Liver (tissue), 3 donors: Measurements from ENCODE around the gene AKNA.

Experiments used
- FOXA1 ChIP-seq: IDR thresholded peaks from 2 replicates; pipeline ENCODE4 v1.6.1; 2016; ENCODE audit warnings: antibody characterized with exemption
- GABPA ChIP-seq, 2 donors: IDR thresholded peaks in 1 of 2; conservative IDR thresholded peaks in 1 of 2; 2 replicates each; pipeline ENCODE4 v1.6.1; 2016; ENCODE audit warnings: antibody characterized with exemption in 2 of 2, mild to moderate bottlenecking in 1 of 2, moderate library complexity in 1 of 2
- JUND ChIP-seq, 2 donors: IDR thresholded peaks; 2 replicates each; pipeline ENCODE4 v1.6.1; 2016; ENCODE audit warnings: antibody characterized with exemption in 2 of 2
- NR2F2 ChIP-seq: IDR thresholded peaks from 2 replicates; pipeline ENCODE4 v1.6.1; 2016; ENCODE audit warnings: antibody characterized with exemption
- RAD21 ChIP-seq, 2 donors: IDR thresholded peaks; 2 replicates each; pipeline ENCODE4 v1.6.1; 2016; ENCODE audit warnings: antibody characterized with exemption in 2 of 2, mild to moderate bottlenecking in 2 of 2
- RXRA ChIP-seq, 2 donors: IDR thresholded peaks; 2 replicates each; pipeline ENCODE4 v1.6.1; 2017 to 2018; ENCODE audit warnings: antibody characterized with exemption in 2 of 2, mild to moderate bottlenecking in 1 of 2
- SP1 ChIP-seq: IDR thresholded peaks from 2 replicates; pipeline ENCODE4 v1.6.1; 2018; ENCODE audit warnings: antibody characterized with exemption, mild to moderate bottlenecking
- TAF1 ChIP-seq: conservative IDR thresholded peaks from 2 replicates; pipeline ENCODE4 v1.6.1; 2016; ENCODE audit warnings: antibody characterized with exemption, mild to moderate bottlenecking
- YY1 ChIP-seq: IDR thresholded peaks from 2 replicates; pipeline ENCODE4 v1.6.1; 2016; ENCODE audit warnings: antibody characterized with exemption, mild to moderate bottlenecking
- TF ChIP-seq, protein P1 (sequence below): fragments of 150-350 bp; IDR thresholded peaks from 2 replicates; pipeline ENCODE4 v1.5.1; 2017; ENCODE audit warnings: improper control_type of control experiment, low read depth, low read length; ENCODE audit not compliant: missing input control
- TF ChIP-seq, protein P2 (sequence below): IDR thresholded peaks from 2 replicates; pipeline ENCODE4 v1.6.1; 2016; ENCODE audit warnings: antibody characterized with exemption
- TF ChIP-seq, protein P3 (sequence below): IDR thresholded peaks from 2 replicates; pipeline ENCODE4 v1.6.1; 2016; ENCODE audit warnings: antibody characterized with exemption, mild to moderate bottlenecking
- TF ChIP-seq, protein P4 (sequence below): IDR thresholded peaks from 2 replicates; pipeline ENCODE4 v1.6.1; 2016; ENCODE audit warnings: antibody characterized with exemption
- TF ChIP-seq, protein P5 (sequence below): IDR thresholded peaks from 2 replicates; pipeline ENCODE4 v1.6.1; 2016; ENCODE audit warnings: antibody characterized with exemption
- donor health status: healthy.
- donor health status: healthy.

DNA sequence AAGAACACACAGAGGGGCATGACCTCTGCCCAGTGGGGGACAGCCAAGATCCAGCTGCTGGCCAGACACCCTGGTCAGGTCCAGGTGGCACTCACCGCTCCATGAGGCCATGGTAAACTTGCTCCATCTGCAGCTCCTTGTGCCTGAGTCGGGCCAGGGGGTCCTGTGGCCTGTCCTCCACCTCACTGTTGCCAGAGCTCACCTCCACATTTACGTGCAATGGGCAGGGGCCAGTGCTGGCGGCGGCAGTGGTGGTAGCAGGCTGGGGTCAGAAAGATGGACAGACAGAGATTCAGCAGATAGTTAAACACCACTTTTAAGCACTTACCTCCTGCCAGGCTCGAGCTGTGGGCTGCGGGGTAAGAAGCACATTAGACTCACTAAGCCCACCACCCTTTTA lies 28.0 kb downstream of the AKNA start:
- TF ChIP-seq, protein P1, sequence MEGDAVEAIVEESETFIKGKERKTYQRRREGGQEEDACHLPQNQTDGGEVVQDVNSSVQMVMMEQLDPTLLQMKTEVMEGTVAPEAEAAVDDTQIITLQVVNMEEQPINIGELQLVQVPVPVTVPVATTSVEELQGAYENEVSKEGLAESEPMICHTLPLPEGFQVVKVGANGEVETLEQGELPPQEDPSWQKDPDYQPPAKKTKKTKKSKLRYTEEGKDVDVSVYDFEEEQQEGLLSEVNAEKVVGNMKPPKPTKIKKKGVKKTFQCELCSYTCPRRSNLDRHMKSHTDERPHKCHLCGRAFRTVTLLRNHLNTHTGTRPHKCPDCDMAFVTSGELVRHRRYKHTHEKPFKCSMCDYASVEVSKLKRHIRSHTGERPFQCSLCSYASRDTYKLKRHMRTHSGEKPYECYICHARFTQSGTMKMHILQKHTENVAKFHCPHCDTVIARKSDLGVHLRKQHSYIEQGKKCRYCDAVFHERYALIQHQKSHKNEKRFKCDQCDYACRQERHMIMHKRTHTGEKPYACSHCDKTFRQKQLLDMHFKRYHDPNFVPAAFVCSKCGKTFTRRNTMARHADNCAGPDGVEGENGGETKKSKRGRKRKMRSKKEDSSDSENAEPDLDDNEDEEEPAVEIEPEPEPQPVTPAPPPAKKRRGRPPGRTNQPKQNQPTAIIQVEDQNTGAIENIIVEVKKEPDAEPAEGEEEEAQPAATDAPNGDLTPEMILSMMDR = no peak
- TF ChIP-seq RXRA (IDR thresholded peaks at IDR 0.05) = no peak
- TF ChIP-seq, protein P2, sequence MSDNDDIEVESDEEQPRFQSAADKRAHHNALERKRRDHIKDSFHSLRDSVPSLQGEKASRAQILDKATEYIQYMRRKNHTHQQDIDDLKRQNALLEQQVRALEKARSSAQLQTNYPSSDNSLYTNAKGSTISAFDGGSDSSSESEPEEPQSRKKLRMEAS = no peak
- TF ChIP-seq YY1 = no peak
- no peak for TF ChIP-seq RAD21 (IDR thresholded peaks at IDR 0.05)
- TF ChIP-seq SP1 = no peak
- no peak for TF ChIP-seq GABPA (IDR thresholded peaks at IDR 0.05 in 1 of 2, conservative IDR thresholded peaks at IDR 0.05 in 1 of 2)
- TF ChIP-seq, protein P3, sequence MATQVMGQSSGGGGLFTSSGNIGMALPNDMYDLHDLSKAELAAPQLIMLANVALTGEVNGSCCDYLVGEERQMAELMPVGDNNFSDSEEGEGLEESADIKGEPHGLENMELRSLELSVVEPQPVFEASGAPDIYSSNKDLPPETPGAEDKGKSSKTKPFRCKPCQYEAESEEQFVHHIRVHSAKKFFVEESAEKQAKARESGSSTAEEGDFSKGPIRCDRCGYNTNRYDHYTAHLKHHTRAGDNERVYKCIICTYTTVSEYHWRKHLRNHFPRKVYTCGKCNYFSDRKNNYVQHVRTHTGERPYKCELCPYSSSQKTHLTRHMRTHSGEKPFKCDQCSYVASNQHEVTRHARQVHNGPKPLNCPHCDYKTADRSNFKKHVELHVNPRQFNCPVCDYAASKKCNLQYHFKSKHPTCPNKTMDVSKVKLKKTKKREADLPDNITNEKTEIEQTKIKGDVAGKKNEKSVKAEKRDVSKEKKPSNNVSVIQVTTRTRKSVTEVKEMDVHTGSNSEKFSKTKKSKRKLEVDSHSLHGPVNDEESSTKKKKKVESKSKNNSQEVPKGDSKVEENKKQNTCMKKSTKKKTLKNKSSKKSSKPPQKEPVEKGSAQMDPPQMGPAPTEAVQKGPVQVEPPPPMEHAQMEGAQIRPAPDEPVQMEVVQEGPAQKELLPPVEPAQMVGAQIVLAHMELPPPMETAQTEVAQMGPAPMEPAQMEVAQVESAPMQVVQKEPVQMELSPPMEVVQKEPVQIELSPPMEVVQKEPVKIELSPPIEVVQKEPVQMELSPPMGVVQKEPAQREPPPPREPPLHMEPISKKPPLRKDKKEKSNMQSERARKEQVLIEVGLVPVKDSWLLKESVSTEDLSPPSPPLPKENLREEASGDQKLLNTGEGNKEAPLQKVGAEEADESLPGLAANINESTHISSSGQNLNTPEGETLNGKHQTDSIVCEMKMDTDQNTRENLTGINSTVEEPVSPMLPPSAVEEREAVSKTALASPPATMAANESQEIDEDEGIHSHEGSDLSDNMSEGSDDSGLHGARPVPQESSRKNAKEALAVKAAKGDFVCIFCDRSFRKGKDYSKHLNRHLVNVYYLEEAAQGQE = no peak
- TF ChIP-seq, protein P4, sequence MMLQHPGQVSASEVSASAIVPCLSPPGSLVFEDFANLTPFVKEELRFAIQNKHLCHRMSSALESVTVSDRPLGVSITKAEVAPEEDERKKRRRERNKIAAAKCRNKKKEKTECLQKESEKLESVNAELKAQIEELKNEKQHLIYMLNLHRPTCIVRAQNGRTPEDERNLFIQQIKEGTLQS = no peak
- no peak for TF ChIP-seq JUND (IDR thresholded peaks at IDR 0.05)
- TF ChIP-seq, protein P5, sequence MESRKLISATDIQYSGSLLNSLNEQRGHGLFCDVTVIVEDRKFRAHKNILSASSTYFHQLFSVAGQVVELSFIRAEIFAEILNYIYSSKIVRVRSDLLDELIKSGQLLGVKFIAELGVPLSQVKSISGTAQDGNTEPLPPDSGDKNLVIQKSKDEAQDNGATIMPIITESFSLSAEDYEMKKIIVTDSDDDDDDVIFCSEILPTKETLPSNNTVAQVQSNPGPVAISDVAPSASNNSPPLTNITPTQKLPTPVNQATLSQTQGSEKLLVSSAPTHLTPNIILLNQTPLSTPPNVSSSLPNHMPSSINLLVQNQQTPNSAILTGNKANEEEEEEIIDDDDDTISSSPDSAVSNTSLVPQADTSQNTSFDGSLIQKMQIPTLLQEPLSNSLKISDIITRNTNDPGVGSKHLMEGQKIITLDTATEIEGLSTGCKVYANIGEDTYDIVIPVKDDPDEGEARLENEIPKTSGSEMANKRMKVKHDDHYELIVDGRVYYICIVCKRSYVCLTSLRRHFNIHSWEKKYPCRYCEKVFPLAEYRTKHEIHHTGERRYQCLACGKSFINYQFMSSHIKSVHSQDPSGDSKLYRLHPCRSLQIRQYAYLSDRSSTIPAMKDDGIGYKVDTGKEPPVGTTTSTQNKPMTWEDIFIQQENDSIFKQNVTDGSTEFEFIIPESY = no peak
- no peak for TF ChIP-seq FOXA1
- TF ChIP-seq TAF1 = no peak
- no peak for TF ChIP-seq NR2F2
